DOHH2 (cell line): ENCODE data around the gene ACIN1.

Experiments used
- CTCF ChIP-seq: fragments of 200-600 bp; sonication (generic); IDR thresholded peaks from one replicate; pipeline ENCODE4 v1.5.1; 2014; ENCODE audit warnings: antibody characterized with exemption, mild to moderate bottlenecking, low read depth, low read length; ENCODE audit not compliant: poor library complexity, severe bottlenecking
- EZH2phosphoT487 ChIP-seq: fragments of 200-600 bp; sonication (generic); IDR thresholded peaks from 2 replicates; pipeline ENCODE4 v1.6.1; 2017; ENCODE audit warnings: borderline replicate concordance, mild to moderate bottlenecking, antibody characterized with exemption, low read length, moderate library complexity, mixed read lengths

- TF ChIP-seq CTCF, result no peak
- TF ChIP-seq EZH2phosphoT487, result no peak
Measured at GRCh38 chr14:23044840-23045239, 50.1 kb downstream of the ACIN1 start.
